ENCODE measurements around the gene VWC2L.

GRCh38 chr2:214575465-214575864 lies 164.6 kb downstream of the VWC2L start:
- TF ChIP-seq CTCF (IDR thresholded peaks at IDR 0.05): no peak
- no peak for TF ChIP-seq POLR2AphosphoS5 (IDR thresholded peaks at IDR 0.05)
- TF ChIP-seq POLR2A (IDR thresholded peaks at IDR 0.05): no peak

Data from sigmoid colon (tissue), 4 donors.